HFFc6 (cell line): ENCODE data around the gene GM2A. TPM values are rescaled to one million over a fixed set of nuclear protein-coding genes. Genes with fewer than 3 reads are reported as not detected.
"Not testable (repeated sequence)": the region's sequence is repeated elsewhere in the genome, so short reads cannot be mapped to it uniquely, and the experiment has no call there.

Source experiments
- DNase-seq: peaks from one replicate; pipeline ENCODE4 v3.0.0-alpha.2; 2018
- H3K27ac Mint-ChIP-seq: 2 replicates; pipeline ENCODE4 v1.8.0; 2020; ENCODE audit warnings: mild to moderate bottlenecking, mixed read lengths
- H3K27me3 Mint-ChIP-seq: 2 replicates; pipeline ENCODE4 v1.8.0; 2021; ENCODE audit warnings: mild to moderate bottlenecking, moderate library complexity, mixed read lengths; ENCODE audit not compliant: insufficient read depth
- H3K36me3 Mint-ChIP-seq: 2 replicates; pipeline ENCODE4 v1.8.0; 2021; ENCODE audit warnings: low read depth, mixed read lengths
- H3K4me1 Mint-ChIP-seq: 2 replicates; pipeline ENCODE4 v1.8.0; 2020; ENCODE audit warnings: low read depth, mixed read lengths
- H3K4me3 Mint-ChIP-seq: 2 replicates; pipeline ENCODE4 v1.8.0; 2020; ENCODE audit warnings: mild to moderate bottlenecking, moderate library complexity, mixed read lengths
- H3K9me3 Mint-ChIP-seq: 2 replicates; pipeline ENCODE4 v1.8.0; 2020; ENCODE audit warnings: mild to moderate bottlenecking, mixed read lengths
- CTCF ChIP-seq: fragments of 200-600 bp; sonication (generic); IDR thresholded peaks from 2 replicates; pipeline ENCODE4 v1.5.0; 2021; ENCODE audit warnings: antibody characterized with exemption, mild to moderate bottlenecking
- total RNA-seq, 6 experiments: library from RNA; stranded (reverse); fragmentation: NEBNext Ultra II Directional; extraction: Animal tissue kit (Norgen Biotek cat#: 25700); gene quantifications; 2 replicates in 1 of 6; 3 replicates in 5 of 6; pipeline ENCODE4 v1.2.3, GENCODE V29; 2021

GM2A gene
- total RNA-seq, 6 experiments from 2014 or later = 26.0 to 34.8 (median 28.5) TPM

- Mint-ChIP-seq H3K9me3 (no peaks in the 10 kb centered on the region), H3K4me1 (peaks cover 29% of the 10 kb centered on the region), H3K27ac (no peak overlapping the region), H3K36me3 (no peaks in the 10 kb centered on the region), H3K27me3 (peaks cover 15% of the 10 kb centered on the region), H3K4me3 (no peak overlapping the region)
- TF ChIP-seq CTCF = no peak
- DNase-seq = no peak
These were observed 2.5 kb upstream of the GM2A start for GRCh38 chr5:151250346-151251000.

GRCh38 chr5:151251001-151251551, 1.9 kb upstream of the GM2A start:
- no peak for DNase-seq
- Mint-ChIP-seq H3K27ac (no peak overlapping the region), H3K4me3 (no peak overlapping the region; the same call in 1 of the 2 replicates), H3K4me1 (peaks cover 29% of the 10 kb centered on the region), H3K27me3 (peaks cover 12% of the 10 kb centered on the region), H3K9me3 (no peaks in the 10 kb centered on the region), H3K36me3 (no peaks in the 10 kb centered on the region)
- no peak for TF ChIP-seq CTCF

GRCh38 chr5:151251621-151252020, 1.4 kb upstream of the GM2A start:
- no peak for TF ChIP-seq CTCF
- Mint-ChIP-seq H3K27me3 (peaks cover 12% of the 10 kb centered on the region), H3K27ac (no peak overlapping the region), H3K9me3 (no peaks in the 10 kb centered on the region), H3K36me3 (no peaks in the 10 kb centered on the region), H3K4me1 (peaks cover 29% of the 10 kb centered on the region), H3K4me3 (peak overlapping the region; percentile 88)
- no peak for DNase-seq

GRCh38 chr5:151253605-151253950, 593 bp downstream of the GM2A start:
- DNase-seq = no peak
- H3K9me3 Mint-ChIP-seq = no peaks in the 10 kb centered on the region
- H3K27ac Mint-ChIP-seq = peak overlapping the region; percentile 5
- no peak for TF ChIP-seq CTCF
- H3K27me3 Mint-ChIP-seq = peaks cover 12% of the 10 kb centered on the region
- peaks cover 48% of the 10 kb centered on the region for H3K4me1 Mint-ChIP-seq
- no peaks in the 10 kb centered on the region; the same call in 1 of the 2 replicates for H3K36me3 Mint-ChIP-seq
- peak overlapping the region; percentile 88 for H3K4me3 Mint-ChIP-seq

- Mint-ChIP-seq H3K27me3 (peaks cover 4% of the 10 kb centered on the region), H3K4me3 (no peak overlapping the region), H3K4me1 (peaks cover 50% of the 10 kb centered on the region), H3K27ac (no peak overlapping the region), H3K36me3 (no peaks in the 10 kb centered on the region; the same call in 1 of the 2 replicates), H3K9me3 (no peaks in the 10 kb centered on the region)
- no peak for DNase-seq
- TF ChIP-seq CTCF = no peak
These were observed 1.6 kb downstream of the GM2A start for GRCh38 chr5:151254556-151254955.

- H3K4me3 Mint-ChIP-seq, H3K9me3 Mint-ChIP-seq, H3K27me3 Mint-ChIP-seq, H3K36me3 Mint-ChIP-seq, H3K27ac Mint-ChIP-seq, DNase-seq: not testable (repeated sequence)
- peaks cover 50% of the 10 kb centered on the region for H3K4me1 Mint-ChIP-seq
These were observed 2.0 kb downstream of the GM2A start for GRCh38 chr5:151254990-151255389.
